Measurements from ENCODE around the gene SLC41A3.
"Not testable (repeated sequence)": the region's sequence is repeated elsewhere in the genome, so short reads cannot be mapped to it uniquely, and the experiment has no call there.

Gene SLC41A3

GRCh38 chr3:126040386-126040785 lies 43.5 kb downstream of the SLC41A3 start:
- Histone ChIP-seq H3K9ac (ENCODE audit: low read depth, low read length, poor library complexity, severe bottlenecking) (no peak overlapping the region), H3K9me3 (ENCODE audit: insufficient read depth, low read depth, low read length) (no peaks in the 10 kb centered on the region; the same call in 1 of the 2 replicates), H3K4me1 (ENCODE audit: insufficient read depth, low read length, poor library complexity, severe bottlenecking) (no peaks in the 10 kb centered on the region), H3F3A (ENCODE audit: low read depth) (no peaks in the 10 kb centered on the region), H3K27me3 (ENCODE audit: insufficient read depth, low read length, poor library complexity, severe bottlenecking) (no peaks in the 10 kb centered on the region), H3K36me3 (ENCODE audit: insufficient read depth, low read length) (no peaks in the 10 kb centered on the region), H3K4me2 (ENCODE audit: low read depth, low read length, poor library complexity, severe bottlenecking) (no peak overlapping the region), H2AFZ (ENCODE audit: low read length) (no peak overlapping the region), H3K79me2 (ENCODE audit: insufficient read depth, low read length) (no peaks in the 10 kb centered on the region), H3K9me2 (replicated peaks; ENCODE audit: low read depth, low read length) (no peaks in the 10 kb centered on the region), H4K20me1 (ENCODE audit: insufficient read depth, low read length, poor library complexity, severe bottlenecking) (no peaks in the 10 kb centered on the region), H3K4me3 (ENCODE audit: low read length, poor library complexity, severe bottlenecking) (no peak overlapping the region)
- no peak for TF ChIP-seq CTCF (conservative IDR thresholded peaks at IDR 0.05; ENCODE audit: low read length)
- TF ChIP-seq EZH2phosphoT487 (IDR thresholded peaks at IDR 0.05; ENCODE audit: borderline replicate concordance), result no peak

- no peak overlapping the region for H2AFZ ChIP-seq (ENCODE audit: low read length)
- H3K79me2 ChIP-seq (ENCODE audit: insufficient read depth, low read length), result no peaks in the 10 kb centered on the region
- H3K36me3 ChIP-seq (ENCODE audit: insufficient read depth, low read length), result no peaks in the 10 kb centered on the region
- no peak overlapping the region for H3K4me3 ChIP-seq (ENCODE audit: low read length, poor library complexity, severe bottlenecking)
- no peaks in the 10 kb centered on the region for H3K4me1 ChIP-seq (ENCODE audit: insufficient read depth, low read length, poor library complexity, severe bottlenecking)
- no peaks in the 10 kb centered on the region for H3K27me3 ChIP-seq (ENCODE audit: insufficient read depth, low read length, poor library complexity, severe bottlenecking)
- TF ChIP-seq CTCF (conservative IDR thresholded peaks at IDR 0.05; ENCODE audit: low read length), result no peak
- no peak for TF ChIP-seq EZH2phosphoT487 (IDR thresholded peaks at IDR 0.05; ENCODE audit: borderline replicate concordance)
- H3F3A ChIP-seq (ENCODE audit: low read depth), result no peaks in the 10 kb centered on the region
- no peaks in the 10 kb centered on the region; the same call in 1 of the 2 replicates for H3K9me3 ChIP-seq (ENCODE audit: insufficient read depth, low read depth, low read length)
- no peaks in the 10 kb centered on the region for H3K9me2 ChIP-seq (replicated peaks; ENCODE audit: low read depth, low read length)
- no peak overlapping the region for H3K9ac ChIP-seq (ENCODE audit: low read depth, low read length, poor library complexity, severe bottlenecking)
- no peak overlapping the region for H3K4me2 ChIP-seq (ENCODE audit: low read depth, low read length, poor library complexity, severe bottlenecking)
- H4K20me1 ChIP-seq (ENCODE audit: insufficient read depth, low read length, poor library complexity, severe bottlenecking), result no peaks in the 10 kb centered on the region
Measured at GRCh38 chr3:126039870-126040269, 44.1 kb downstream of the SLC41A3 start.

GRCh38 chr3:126038791-126039190 lies 45.1 kb downstream of the SLC41A3 start:
- not testable (repeated sequence) for H3K9me3 ChIP-seq (ENCODE audit: insufficient read depth, low read depth, low read length); H3K4me3 ChIP-seq (ENCODE audit: low read length, poor library complexity, severe bottlenecking)

GRCh38 chr3:126036056-126036549 lies 47.8 kb downstream of the SLC41A3 start:
- no peak overlapping the region for H3K4me3 ChIP-seq (ENCODE audit: low read length, poor library complexity, severe bottlenecking)
- no peak overlapping the region for H3K4me2 ChIP-seq (ENCODE audit: low read depth, low read length, poor library complexity, severe bottlenecking)
- no peaks in the 10 kb centered on the region for H3F3A ChIP-seq (ENCODE audit: low read depth)
- H2AFZ ChIP-seq (ENCODE audit: low read length), result no peak overlapping the region
- no peaks in the 10 kb centered on the region for H3K79me2 ChIP-seq (ENCODE audit: insufficient read depth, low read length)
- TF ChIP-seq EZH2phosphoT487 (IDR thresholded peaks at IDR 0.05; ENCODE audit: borderline replicate concordance) (no peak), CTCF (conservative IDR thresholded peaks at IDR 0.05; ENCODE audit: low read length) (no peak)
- no peaks in the 10 kb centered on the region for H4K20me1 ChIP-seq (ENCODE audit: insufficient read depth, low read length, poor library complexity, severe bottlenecking)
- no peaks in the 10 kb centered on the region for H3K27me3 ChIP-seq (ENCODE audit: insufficient read depth, low read length, poor library complexity, severe bottlenecking)
- no peaks in the 10 kb centered on the region for H3K4me1 ChIP-seq (ENCODE audit: insufficient read depth, low read length, poor library complexity, severe bottlenecking)
- H3K9me2 ChIP-seq (replicated peaks; ENCODE audit: low read depth, low read length), result no peaks in the 10 kb centered on the region
- H3K9me3 ChIP-seq (ENCODE audit: insufficient read depth, low read depth, low read length), result no peaks in the 10 kb centered on the region
- H3K9ac ChIP-seq (ENCODE audit: low read depth, low read length, poor library complexity, severe bottlenecking), result no peak overlapping the region
- peaks cover 6% of the 10 kb centered on the region; the same call in 1 of the 2 replicates for H3K36me3 ChIP-seq (ENCODE audit: insufficient read depth, low read length)

More at GRCh38 chr3:126038791-126039190, 45.1 kb downstream of the SLC41A3 start:
- not testable (repeated sequence) for H3K4me2 ChIP-seq (ENCODE audit: low read depth, low read length, poor library complexity, severe bottlenecking); H4K20me1 ChIP-seq (ENCODE audit: insufficient read depth, low read length, poor library complexity, severe bottlenecking); H2AFZ ChIP-seq (ENCODE audit: low read length); H3K27me3 ChIP-seq (ENCODE audit: insufficient read depth, low read length, poor library complexity, severe bottlenecking); H3K4me1 ChIP-seq (ENCODE audit: insufficient read depth, low read length, poor library complexity, severe bottlenecking); H3K79me2 ChIP-seq (ENCODE audit: insufficient read depth, low read length); H3K9ac ChIP-seq (ENCODE audit: low read depth, low read length, poor library complexity, severe bottlenecking); H3F3A ChIP-seq (ENCODE audit: low read depth); H3K9me2 ChIP-seq (replicated peaks; ENCODE audit: low read depth, low read length); H3K36me3 ChIP-seq (ENCODE audit: insufficient read depth, low read length)

Data from Loucy (cell line).